Type B pancreatic cell (in vitro differentiated cells): ENCODE data around the gene CARD14. TPM values are rescaled to one million over a fixed set of nuclear protein-coding genes. Genes with fewer than 3 reads are reported as not detected.
A peak's percentile ranks its signal among the peaks of the same experiment; 100 is the strongest.

Experiments used
- DNase-seq: peaks from one replicate; pipeline ENCODE4 v3.0.0; 2021; ENCODE audit warnings: mixed read lengths; ENCODE audit not compliant: unreplicated experiment; ENCODE audit errors: extremely low spot score
- H3K27ac Mint-ChIP-seq: 2 replicates; pipeline ENCODE4 v1.8.0; 2021; ENCODE audit warnings: mild to moderate bottlenecking, mixed read lengths
- H3K27me3 Mint-ChIP-seq: 2 replicates; pipeline ENCODE4 v1.8.0; 2021; ENCODE audit warnings: mixed read lengths
- H3K36me3 Mint-ChIP-seq: 2 replicates; pipeline ENCODE4 v1.8.0; 2021; ENCODE audit warnings: mixed read lengths
- H3K4me1 Mint-ChIP-seq: one replicate; pipeline ENCODE4 v1.8.0; 2021; ENCODE audit warnings: mixed read lengths; ENCODE audit not compliant: unreplicated experiment
- H3K4me3 Mint-ChIP-seq: 2 replicates; pipeline ENCODE4 v1.8.0; 2021; ENCODE audit warnings: mild to moderate bottlenecking, mixed read lengths
- H3K9me3 Mint-ChIP-seq: 2 replicates; pipeline ENCODE4 v1.8.0; 2021; ENCODE audit warnings: mixed read lengths
- total RNA-seq: library from RNA; stranded (reverse); gene quantifications from 2 replicates; pipeline ENCODE4 v1.2.1, GENCODE V29; 2021; ENCODE audit warnings: low replicate concordance
- TF ChIP-seq, protein P1 (sequence below): fragments of 200-600 bp; sonication (generic); conservative IDR thresholded peaks from 2 replicates; pipeline ENCODE4 v1.5.0; 2021; ENCODE audit warnings: antibody characterized with exemption, mild to moderate bottlenecking

The CARD14 gene
- total RNA-seq, 1 donor from 2014 or later, result 1.9 TPM

DNA sequence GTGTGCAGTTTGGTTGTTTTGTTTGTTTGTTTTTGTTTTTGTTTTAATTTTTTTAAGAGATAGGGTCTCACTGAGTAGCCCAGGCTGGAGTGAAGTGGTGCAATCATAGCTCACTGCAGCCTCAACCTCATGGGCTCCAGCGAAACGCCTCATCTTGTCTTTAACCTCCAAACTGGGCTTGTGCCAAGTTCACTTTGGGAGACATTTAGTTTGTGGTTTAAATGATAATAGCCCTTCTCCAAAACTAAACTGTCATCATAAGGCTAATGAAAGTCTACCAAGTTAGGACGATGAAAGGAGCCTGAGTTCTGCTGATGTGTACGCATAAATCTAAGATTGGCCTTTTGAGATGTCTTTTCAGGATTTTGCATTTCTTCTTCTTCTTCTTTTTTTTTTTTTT, 6.5 kb upstream of the CARD14 start:
- no peak for DNase-seq
- peaks cover 22% of the 10 kb centered on the region for H3K4me1 Mint-ChIP-seq
- H3K4me3 Mint-ChIP-seq, result no peak overlapping the region
- TF ChIP-seq, protein P1, sequence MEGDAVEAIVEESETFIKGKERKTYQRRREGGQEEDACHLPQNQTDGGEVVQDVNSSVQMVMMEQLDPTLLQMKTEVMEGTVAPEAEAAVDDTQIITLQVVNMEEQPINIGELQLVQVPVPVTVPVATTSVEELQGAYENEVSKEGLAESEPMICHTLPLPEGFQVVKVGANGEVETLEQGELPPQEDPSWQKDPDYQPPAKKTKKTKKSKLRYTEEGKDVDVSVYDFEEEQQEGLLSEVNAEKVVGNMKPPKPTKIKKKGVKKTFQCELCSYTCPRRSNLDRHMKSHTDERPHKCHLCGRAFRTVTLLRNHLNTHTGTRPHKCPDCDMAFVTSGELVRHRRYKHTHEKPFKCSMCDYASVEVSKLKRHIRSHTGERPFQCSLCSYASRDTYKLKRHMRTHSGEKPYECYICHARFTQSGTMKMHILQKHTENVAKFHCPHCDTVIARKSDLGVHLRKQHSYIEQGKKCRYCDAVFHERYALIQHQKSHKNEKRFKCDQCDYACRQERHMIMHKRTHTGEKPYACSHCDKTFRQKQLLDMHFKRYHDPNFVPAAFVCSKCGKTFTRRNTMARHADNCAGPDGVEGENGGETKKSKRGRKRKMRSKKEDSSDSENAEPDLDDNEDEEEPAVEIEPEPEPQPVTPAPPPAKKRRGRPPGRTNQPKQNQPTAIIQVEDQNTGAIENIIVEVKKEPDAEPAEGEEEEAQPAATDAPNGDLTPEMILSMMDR, result no peak
- H3K9me3 Mint-ChIP-seq, result no peaks in the 10 kb centered on the region
- H3K27ac Mint-ChIP-seq, result no peak overlapping the region
- peaks cover 6% of the 10 kb centered on the region for H3K27me3 Mint-ChIP-seq
- H3K36me3 Mint-ChIP-seq, result no peaks in the 10 kb centered on the region

DNA sequence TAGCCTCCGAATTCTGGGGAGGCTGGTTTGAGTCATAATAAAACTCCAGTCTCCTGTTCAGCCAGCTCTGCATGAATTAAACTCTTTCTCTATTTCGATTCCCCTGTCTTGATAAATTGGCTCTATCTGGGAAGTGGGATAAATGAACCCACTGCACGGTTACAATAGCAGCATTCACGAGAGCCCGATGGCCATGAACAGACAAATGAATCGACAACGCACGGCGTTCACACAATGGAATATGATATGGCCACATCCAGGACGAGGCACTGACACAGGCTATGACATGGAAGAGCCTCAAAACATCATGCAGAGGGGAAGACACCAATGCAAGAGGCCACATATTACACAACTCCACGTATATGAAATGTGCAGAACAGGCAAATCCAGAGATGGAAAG, 5.6 kb upstream of the CARD14 start:
- H3K27ac Mint-ChIP-seq, result no peak overlapping the region
- no peaks in the 10 kb centered on the region for H3K36me3 Mint-ChIP-seq
- TF ChIP-seq, protein P1, result no peak
- H3K9me3 Mint-ChIP-seq, result peaks cover 5% of the 10 kb centered on the region
- no peak for DNase-seq
- H3K4me1 Mint-ChIP-seq, result peaks cover 29% of the 10 kb centered on the region
- H3K27me3 Mint-ChIP-seq, result peaks cover 9% of the 10 kb centered on the region
- no peak overlapping the region for H3K4me3 Mint-ChIP-seq

DNA sequence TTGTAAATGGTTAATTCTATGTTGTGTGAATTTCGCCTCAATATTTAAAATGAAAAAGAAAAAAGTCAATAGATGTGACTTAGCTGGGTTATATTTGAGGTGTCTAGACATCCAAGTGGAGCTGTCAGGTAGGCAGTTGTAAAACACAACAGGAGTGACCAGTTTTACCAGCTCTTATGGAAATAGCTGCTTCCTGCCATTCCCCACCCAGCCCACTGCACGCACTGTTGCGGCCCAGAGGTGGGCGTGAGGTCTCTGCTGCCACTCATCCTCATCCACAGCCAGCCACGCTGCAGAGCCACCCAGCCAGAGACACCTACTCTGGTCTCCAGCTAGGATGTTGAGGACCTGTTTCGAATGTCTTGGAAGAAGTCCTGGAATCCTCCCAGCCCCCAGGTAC, 3.4 kb upstream of the CARD14 start:
- Mint-ChIP-seq H3K27me3 (peaks cover 2% of the 10 kb centered on the region), H3K9me3 (peaks cover 6% of the 10 kb centered on the region), H3K27ac (peak overlapping the region; percentile 80), H3K36me3 (no peaks in the 10 kb centered on the region), H3K4me1 (peaks cover 25% of the 10 kb centered on the region), H3K4me3 (peak overlapping the region; percentile 44)
- TF ChIP-seq, protein P1, result no peak
- no peak for DNase-seq

DNA sequence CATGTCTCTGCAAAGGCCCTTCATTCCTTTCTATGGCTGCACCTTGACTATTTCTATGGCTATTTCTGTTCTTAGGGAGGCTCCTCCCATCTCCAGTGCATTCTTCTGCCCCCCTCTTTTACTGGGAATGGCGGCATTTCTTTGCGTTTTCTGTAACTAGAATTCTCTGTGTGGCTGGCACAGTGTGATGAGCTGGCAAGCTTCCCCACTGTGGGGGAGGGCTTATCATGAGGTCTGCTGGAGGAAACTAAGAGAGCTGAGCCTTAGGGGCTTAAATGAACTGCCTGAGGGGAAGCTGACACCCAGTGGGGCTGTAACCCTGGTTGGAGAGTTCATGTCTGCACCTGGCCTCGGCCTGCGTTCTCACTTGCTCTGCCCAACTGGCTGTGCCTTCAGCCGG, 1.5 kb upstream of the CARD14 start:
- H3K4me1 Mint-ChIP-seq, result peaks cover 25% of the 10 kb centered on the region
- no peak overlapping the region for H3K4me3 Mint-ChIP-seq
- peaks cover 2% of the 10 kb centered on the region for H3K27me3 Mint-ChIP-seq
- no peaks in the 10 kb centered on the region for H3K36me3 Mint-ChIP-seq
- no peak for DNase-seq
- TF ChIP-seq, protein P1, result no peak
- peak overlapping the region; percentile 45 for H3K27ac Mint-ChIP-seq
- peaks cover 6% of the 10 kb centered on the region for H3K9me3 Mint-ChIP-seq

DNA sequence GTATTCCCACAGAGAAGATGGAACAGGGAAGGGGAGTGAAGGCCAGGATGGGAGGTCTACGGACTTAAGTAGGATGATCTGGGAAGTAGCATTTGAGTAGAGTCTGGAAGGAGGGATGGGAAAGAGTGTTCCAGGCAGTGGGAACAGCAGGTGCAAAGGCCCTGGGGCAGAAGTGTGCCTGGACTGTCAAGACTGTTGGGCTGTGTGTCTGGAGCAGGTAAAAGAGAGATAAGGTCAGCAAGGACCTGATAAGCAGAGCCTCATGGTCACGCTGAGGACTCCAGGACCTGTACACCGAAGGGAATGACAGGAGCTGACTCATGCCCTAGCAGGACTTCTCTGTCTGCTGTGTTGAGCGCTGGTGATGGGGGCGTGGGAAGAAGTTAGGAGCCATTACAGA, 723 bp upstream of the CARD14 start:
- TF ChIP-seq, protein P1, result no peak
- DNase-seq, result no peak
- peaks cover 6% of the 10 kb centered on the region for H3K9me3 Mint-ChIP-seq
- H3K27ac Mint-ChIP-seq, result peak overlapping the region; percentile 71
- peak overlapping the region; percentile 13 for H3K4me3 Mint-ChIP-seq
- peaks cover 2% of the 10 kb centered on the region for H3K27me3 Mint-ChIP-seq
- H3K4me1 Mint-ChIP-seq, result peaks cover 24% of the 10 kb centered on the region
- H3K36me3 Mint-ChIP-seq, result no peaks in the 10 kb centered on the region

DNA sequence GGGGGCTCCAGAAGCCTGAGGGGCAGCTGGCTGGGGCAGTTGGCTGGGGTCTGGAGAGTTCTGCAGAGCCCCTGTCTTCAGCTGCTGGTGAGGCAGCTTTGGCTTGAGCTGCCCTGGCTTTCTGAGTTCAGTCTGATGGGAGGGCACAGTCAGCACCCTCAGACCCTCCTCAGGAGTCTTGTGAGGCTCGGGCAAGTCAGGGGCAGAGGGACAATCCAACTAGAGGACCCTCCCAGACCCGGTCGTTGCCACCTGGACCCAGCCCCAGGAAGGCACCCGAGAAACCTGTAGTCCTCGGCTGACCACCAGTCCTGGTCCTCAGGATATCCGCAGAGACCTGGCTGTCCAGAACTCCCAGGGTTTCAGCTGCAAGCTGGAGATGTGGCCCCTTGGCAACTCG, 1.9 kb downstream of the CARD14 start:
- H3K4me1 Mint-ChIP-seq, result peaks cover 25% of the 10 kb centered on the region
- DNase-seq, result no peak
- no peaks in the 10 kb centered on the region for H3K36me3 Mint-ChIP-seq
- peaks cover 2% of the 10 kb centered on the region for H3K27me3 Mint-ChIP-seq
- H3K4me3 Mint-ChIP-seq, result no peak overlapping the region
- H3K9me3 Mint-ChIP-seq, result peaks cover 6% of the 10 kb centered on the region
- TF ChIP-seq, protein P1, result no peak
- no peak overlapping the region for H3K27ac Mint-ChIP-seq
